Fibroblast of lung (primary cell): ENCODE measurements around the gene RRBP1.

Experiments used
- CTCF ChIP-seq, 2 donors: IDR thresholded peaks in 1 of 2; conservative IDR thresholded peaks in 1 of 2; 1 replicate in 1 of 2; 2 replicates in 1 of 2; pipeline ENCODE4 v1.5.1; 2011 to 2012; ENCODE audit warnings: low read length in 2 of 2, control low read depth in 1 of 2, inconsistent platforms in 1 of 2, low read depth in 1 of 2, mild to moderate bottlenecking in 1 of 2
- EZH2 ChIP-seq: IDR thresholded peaks from 2 replicates; pipeline ENCODE4 v1.5.1; 2012; ENCODE audit warnings: low read length, control low read depth, mild to moderate bottlenecking; ENCODE audit errors: missing control alignments

DNA sequence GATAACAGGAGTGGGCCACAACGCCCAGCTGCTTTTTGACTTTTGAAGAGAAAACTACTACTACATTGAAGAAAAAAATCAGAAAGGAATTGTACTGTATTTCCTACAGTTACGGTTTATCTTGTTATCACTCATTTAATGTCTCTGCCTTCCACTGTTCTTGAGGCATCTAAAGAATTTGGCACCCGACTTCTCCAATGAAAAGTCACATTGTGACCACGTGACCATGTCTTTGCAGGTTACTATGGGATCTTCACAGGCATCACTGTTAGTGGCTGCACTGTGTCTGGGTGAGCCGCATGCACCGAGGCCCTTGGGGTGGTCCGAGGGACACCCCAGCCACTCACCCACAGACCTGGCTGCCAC is 26.8 kb downstream of the RRBP1 start:
- TF ChIP-seq CTCF (conservative IDR thresholded peaks at IDR 0.05 in 1 of 2, IDR thresholded peaks at IDR 0.05 in 1 of 2; ENCODE audit: low read depth in 1 of 2, low read length in 2 of 2) (no peak), EZH2 (no peak)
